ENCODE measurements around the gene PRDM8.

- TF ChIP-seq POLR2AphosphoS5 (IDR thresholded peaks at IDR 0.05; ENCODE audit: low read depth, low read length) (no peak), POLR2A (IDR thresholded peaks at IDR 0.05; ENCODE audit: low read depth, low read length) (no peak), TAF1 (IDR thresholded peaks at IDR 0.05; ENCODE audit: borderline replicate concordance, low read depth, low read length) (no peak)
These were observed 40.9 kb upstream of the PRDM8 start for GRCh38 chr4:80156410-80156809.
